G401 (cell line): ENCODE data around the gene API5. TPM values are rescaled to one million over a fixed set of nuclear protein-coding genes. Genes with fewer than 3 reads are reported as not detected.

Experiments used
- DNase-seq: peaks from one replicate; pipeline ENCODE4 v3.0.0-alpha.2; 2015; ENCODE audit warnings: low spot score
- in situ Hi-C: cut with HindIII; loops from 2 replicates; pipeline ENCODE4 v1.10.0; 2016; ENCODE audit warnings: low sequenced_read_pairs, mixed read lengths
- total RNA-seq: library from RNA; depleted of rRNA; stranded (reverse); fragments of >200 nt; shearing (Covaris generic); gene quantifications from 2 replicates; pipeline ENCODE4 v1.2.3, GENCODE V29; 2014; rRNA removed

API5 gene
- total RNA-seq, 1 experiment from 2014 or later, result 20.4 TPM

DNA sequence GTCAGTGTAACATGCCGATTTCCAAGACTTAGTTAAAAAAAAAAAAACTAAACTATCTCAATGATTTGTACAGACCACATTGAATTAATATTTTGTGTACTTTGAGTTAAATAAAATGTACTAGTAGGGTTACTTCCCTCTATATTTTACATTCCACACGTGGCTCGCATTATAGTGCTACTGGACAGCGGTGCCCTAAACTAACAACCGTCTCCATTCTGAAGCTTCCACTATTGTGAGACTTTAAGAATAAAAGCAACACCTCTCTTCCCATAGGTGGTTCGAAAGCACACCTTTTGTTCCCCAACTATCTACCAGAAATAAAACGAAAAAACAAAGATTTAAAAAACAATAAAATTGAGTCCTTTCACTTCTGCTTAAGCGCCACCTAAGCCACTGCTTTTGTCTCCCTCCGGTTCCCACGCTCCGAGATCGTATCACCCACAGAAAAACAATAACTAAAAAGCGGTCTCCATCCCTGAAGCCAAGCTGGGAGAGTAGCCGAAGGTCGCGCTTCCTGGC is 46.5 kb downstream of the API5 start:
- in situ Hi-C loops, result no loop called here

DNA sequence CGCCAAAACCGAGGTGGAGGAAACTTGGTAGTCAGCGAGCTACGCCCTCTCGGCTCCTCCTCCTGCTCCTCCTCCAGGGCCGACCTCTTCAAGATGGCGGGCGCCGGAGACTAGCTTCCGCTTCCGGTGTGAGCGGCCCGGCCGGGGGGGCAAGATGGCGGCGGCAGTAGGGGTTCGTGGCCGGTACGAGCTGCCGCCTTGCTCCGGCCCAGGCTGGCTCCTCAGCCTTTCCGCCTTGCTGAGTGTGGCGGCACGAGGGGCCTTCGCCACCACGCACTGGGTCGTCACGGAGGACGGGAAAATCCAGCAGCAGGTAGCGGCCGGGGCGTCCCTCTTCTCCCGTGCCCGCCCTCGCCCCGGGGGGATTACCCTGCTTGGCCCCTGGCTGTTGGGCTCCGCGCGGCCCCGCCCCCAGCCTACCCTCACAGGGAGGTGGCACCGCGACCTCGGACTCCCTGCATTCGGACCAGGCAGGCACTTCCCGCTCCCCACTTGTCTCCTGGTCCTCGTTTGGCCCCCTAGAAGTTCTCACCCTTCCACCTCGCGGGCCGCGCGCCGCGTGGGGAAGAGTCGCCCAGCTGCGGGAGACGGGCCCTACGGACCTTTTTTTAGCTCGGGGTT is 47.1 kb downstream of the API5 start, which contains the start of gene TTC17:
Gene TTC17 (plus strand): TSS at position 120 of the 621 bp plus-strand sequence. CDS start 35 bp downstream, at position 155.
- in situ Hi-C loops, result no loop called here
- DNase-seq, result peak; percentile 93

More for the DNA sequence above, 46.5 kb downstream of the API5 start:
- DNase-seq, result no peak

DNA sequence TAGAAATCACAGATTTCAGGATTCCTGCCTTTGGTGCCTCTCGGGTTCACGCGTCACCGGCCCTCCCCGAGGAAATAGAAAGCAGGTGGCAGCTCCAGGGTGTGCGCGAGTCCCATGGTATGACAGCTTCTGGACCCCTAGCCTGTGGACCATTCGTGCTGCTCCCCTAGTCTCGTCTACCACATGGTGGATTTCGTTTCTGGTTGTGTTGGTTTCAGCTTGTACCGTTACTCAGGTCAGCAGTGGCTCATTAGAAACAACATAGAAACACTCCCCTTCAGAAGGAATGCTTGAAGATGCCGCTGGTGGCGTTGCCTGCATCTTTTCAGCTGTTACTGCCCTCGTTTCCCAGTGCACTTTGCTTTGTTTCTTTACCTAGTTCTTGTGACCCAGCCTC is 47.6 kb downstream of the API5 start:
- DNase-seq, result peak; percentile 19

DNA sequence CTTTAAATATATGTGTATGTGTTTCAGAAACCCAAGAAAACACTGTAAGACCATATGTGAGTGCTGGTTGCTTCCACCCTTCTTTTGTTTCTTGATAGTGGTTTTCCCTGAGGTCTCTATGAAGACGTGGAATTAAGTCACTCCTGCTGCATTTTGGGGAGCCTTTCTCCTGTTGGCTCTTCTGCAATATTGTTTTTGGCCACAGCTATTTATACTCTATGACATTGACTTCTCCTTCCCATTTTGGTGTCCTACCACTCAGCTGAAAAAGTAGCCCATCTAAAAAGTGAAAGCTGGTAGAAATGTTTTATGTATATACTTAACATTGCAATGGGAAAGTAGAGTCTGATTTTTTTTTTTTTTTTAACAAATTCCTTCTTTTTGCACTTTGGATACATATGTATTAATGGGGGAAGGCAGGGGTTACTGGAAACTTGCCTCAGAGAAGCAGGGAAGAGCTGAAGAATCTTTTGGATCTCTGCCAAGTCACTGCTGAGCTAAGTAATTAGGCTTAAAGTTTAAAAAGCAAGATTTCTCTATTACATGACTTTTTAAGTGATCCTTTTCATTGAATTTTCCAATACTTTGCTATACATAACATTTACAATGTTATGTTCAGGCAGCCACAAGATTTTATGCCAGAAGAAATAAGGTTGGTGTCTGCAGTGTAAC is 48.7 kb downstream of the API5 start:
- in situ Hi-C loops, result no loop called here
- peak; percentile 10 for DNase-seq

More for the DNA sequence above, 47.6 kb downstream of the API5 start:
- in situ Hi-C loops, result no loop called here

DNA sequence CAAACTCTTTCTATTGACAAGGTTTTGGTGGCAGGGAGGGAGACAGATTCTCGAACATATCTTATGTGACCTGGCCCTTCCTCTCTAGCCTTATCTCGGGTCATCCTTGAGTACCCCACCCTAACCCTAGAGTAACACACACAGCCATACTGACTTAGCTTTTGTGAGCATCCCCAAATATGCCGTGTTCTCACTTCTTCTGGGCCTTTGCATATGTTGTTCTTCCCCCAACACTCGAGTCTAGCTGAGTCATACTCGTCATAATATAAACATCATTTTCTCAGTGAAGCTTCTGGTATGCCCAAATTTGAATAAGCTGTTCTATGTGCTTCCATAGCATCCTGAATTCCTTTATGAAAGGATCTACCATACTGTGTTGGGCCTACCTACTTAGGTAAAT is 54.9 kb downstream of the API5 start:
- DNase-seq, result no peak

DNA sequence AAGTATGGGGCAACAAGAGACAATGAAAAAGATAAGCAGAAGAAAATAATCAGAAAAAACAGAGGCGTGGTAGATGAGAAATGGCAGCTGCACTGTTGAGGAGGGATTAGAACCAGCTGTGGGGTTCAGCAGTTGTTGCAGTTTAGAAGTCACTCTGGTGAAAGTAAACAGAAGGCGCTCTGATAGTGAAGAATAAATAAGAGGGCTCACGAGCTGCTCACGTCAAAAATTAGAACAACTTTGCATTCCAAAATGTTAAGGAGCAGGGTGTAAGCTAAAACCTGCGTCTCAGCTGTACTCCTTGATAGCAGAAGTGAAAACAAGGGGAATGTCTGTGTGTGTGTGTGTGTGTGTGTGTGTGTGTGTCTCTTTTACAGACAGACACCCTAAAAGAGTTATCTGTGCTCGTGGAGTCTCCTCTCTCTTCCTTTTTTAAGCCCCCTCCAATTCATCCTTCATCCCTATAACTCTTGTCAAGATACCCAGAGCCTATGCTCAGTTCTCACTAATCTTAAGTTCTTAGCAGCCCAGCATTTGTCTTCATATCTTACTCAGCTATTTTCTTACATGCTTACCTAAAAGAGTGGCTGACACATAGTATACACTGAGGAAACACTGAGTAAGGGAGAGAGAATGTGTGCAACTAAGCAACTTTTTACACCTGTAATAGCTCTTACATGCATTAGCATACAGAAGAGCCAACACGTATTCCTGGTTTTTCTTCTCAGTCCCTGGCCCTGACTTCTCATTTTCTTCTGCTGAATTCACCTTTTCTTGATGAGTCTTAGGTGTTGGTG is 55.8 kb downstream of the API5 start:
- in situ Hi-C loops, result no loop called here
- no peak for DNase-seq

More for the DNA sequence above, 54.9 kb downstream of the API5 start:
- in situ Hi-C loops, result no loop called here

DNA sequence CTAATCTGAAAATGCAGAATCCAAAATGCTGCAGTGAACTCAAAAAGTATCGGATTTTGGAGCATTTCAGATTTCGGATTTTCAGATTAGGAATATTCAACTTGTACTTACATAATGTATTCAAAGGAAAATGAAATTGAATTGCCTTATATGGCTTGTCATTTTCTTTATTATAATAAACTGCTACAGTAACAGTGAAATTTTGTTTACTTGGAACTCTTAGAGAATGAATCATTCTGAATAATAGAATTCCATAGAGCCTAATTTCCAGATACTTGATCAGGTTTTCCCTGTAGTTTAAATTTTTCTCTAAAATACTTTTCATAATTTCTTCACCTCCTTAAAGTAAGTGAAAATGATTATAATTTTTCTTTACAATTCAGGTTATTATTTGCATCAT is 64.3 kb downstream of the API5 start:
- in situ Hi-C loops, result no loop called here
- no peak for DNase-seq

DNA sequence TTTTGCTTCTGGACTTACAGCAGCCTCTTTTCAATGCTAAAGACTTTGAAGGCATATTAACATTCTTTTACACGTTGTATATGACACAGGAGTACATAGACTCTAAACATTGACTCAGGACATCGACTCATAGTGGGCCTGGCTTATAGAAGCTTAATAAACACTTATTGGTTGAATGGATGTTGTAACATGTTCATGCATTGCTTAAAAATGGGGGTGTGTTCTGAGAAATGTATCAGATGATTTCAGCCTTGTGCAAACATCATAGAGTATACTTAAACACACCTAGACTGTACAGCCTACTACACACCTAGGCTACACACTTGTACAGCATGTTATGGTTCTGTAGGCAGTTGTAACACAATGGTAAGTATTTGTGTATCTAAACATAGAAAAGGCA is 64.8 kb downstream of the API5 start:
- in situ Hi-C loops, result no loop called here
- no peak for DNase-seq

DNA sequence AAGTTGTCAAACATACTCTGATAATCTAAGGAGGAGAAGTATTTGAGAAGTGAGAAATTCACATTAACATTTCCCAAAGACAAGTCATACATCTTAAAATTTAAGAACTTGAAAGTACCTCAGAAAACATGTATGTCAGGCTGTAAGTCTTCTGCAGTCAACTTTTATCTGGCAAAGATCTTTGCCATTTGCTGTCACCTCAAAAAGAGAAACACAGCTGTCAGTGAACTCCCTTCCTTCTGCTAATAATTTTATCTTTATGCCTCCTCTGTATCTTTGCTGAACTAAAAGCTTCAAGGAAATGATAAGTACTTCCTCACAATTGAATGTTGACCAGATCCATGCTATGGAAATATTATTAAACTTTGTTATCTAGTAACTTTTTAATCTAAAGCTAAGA is 65.6 kb downstream of the API5 start:
- in situ Hi-C loops, result no loop called here

DNA sequence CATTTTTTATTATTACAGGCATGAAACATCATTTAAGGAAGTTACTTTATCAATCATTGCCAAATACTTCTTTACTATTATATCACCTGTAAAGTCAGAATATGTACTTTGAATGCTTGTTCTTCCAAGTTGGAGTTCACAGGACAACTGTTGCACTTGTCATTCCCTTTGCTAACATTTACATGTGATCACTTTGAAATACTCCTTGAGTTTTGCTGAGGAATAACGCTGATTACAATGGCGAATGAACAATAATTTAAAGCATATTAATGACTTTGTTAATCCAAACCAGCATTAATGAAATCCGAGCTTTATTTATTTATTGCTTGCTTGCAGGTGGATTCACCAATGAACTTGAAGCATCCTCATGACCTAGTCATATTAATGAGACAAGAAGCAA is 67.1 kb downstream of the API5 start:
- in situ Hi-C loops, result no loop called here
- no peak for DNase-seq

More for the DNA sequence above, 65.6 kb downstream of the API5 start:
- no peak for DNase-seq

DNA sequence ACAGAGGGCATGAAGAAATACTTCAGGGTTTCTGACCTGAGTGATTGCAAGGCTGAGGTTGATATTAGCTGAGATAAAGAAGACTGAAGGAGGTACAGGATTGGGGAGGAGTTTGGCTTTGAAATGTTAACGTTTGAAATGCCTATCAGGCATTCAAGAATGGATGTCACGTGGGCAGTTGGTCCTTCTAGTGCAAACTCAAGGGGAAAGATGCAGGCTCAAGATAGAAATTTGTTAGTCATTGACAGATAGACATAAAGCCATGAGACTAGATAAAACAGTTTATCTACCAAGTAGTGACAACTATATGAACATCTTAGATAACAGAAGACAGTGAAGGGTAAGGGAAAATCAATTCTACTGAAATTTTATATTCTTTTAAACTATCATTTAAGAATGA is 70.0 kb downstream of the API5 start:
- DNase-seq, result no peak
- in situ Hi-C loops, result no loop called here

DNA sequence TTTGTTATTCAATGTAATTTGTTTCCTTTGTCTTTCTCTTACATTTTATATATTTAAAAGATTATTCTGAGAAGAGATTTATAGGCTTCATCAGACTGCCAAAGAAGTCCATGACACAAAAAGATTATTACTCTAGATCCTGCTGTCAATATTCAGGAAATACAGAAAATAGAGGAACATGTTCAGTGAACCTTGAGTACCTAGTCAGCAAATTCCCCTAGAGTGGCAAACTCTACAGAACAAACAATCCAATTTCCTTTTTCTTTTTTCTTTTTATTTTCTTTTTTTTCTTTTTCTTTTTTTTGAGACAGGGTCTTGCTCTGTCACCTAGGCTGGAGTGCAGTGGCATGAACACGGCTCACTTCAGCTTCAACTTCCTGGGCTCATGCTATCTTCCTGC is 70.8 kb downstream of the API5 start:
- DNase-seq, result no peak
- in situ Hi-C loops, result no loop called here

DNA sequence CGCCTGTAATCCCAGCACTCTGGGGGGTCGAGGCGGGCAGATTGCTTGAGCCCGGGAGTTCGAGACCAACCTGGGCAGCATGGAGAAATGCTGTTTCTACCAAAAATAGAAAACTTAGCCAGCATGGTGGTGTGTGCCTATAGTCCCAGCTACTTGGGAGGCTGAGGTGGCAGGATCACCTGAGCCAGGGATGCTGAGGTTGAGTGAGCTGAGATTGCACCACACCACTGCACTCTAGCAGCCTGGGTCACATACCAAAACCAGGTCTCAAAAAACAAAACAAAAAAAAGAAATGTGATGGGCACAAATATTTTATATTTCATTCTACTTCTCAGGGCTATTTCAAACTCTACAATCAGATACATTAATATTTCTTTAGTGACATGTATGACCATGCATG is 72.6 kb downstream of the API5 start:
- DNase-seq, result no peak
- in situ Hi-C loops, result no loop called here

DNA sequence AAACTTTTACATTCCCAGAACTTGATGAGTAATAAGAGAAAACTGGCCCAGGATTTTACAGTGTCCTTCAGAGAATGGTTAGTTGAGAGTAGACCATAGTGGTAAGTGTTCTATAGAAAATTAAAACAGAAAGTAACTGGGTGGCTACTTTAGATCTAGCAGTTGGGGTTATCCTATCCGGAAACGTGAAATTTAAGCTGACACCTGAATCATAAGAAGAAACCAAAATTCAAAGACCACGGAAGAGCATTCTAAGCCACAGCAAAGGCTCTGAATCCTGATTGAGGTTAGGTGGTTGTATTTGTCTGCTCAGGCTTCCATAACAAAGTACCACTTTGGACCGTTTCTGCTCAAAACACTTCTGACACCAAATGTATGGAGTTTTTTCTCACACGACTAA is 80.9 kb downstream of the API5 start:
- DNase-seq, result no peak
- in situ Hi-C loops, result no loop called here

DNA sequence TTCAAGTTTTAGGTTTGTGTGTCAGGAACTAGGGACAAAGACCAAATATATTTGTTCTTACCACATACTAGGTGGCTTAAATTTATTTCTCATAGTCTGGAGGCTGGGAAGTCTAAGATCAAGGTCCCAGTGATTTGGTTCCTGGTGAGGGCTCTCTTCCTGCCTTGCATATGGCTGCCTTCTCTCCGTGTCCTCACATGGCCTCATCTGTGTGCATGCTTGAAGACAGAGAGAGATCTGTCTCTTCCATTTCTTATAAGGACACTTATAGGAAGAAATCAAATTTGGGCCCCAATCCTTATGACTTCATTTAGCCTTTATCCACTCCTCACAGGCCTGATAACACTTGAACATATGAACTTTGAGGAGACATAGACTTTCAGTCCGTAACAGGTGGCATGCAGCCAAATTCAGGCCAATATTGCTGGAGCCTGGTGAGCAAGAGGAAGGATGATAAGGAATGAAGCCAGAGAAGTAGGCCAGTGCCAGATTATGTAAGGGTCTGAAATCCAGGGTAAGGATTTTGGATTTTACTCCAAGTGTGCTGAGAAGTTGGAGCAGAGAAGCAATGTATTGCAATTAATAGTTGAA is 82.1 kb downstream of the API5 start:
- DNase-seq, result peak; percentile 60
- in situ Hi-C loops, result no loop called here

Other genes starting within 250 kb of the API5 start
- gene TTC17, start 46.9 kb downstream of the API5 start, total RNA-seq, result 23.3 and 40.2 TPM in 2 replicates